ENCODE measurements around the gene ANXA5. TPM values are rescaled to one million over a fixed set of nuclear protein-coding genes. Genes with fewer than 3 reads are reported as not detected.

ANXA5 gene
- total RNA-seq, 4 donors from 2014 or later: 78.1 to 137 (median 94.2) TPM

DNA sequence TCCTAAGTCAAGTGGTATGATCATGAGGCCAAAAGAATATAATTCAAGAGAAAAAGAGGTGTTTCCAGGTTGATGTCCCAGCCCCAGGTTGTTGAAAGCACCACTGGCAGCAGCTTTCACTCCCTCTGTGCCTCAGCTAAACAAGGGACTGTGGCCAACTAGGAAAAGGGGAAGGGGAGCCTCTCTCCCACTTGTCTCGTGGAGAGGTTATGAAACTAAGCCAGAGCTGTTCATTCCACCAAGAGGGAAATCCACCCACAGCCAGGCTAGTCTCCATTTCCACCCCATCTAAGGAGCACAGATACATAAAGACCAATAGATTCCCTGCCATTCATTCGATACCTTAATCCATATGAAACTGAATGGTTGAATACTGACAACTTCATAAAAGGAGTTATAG, 8.1 kb downstream of the ANXA5 start:
- intact Hi-C loops (cut with DNase I; ENCODE audit: low total_unique reads): no loop called here
- no peak for DNase-seq (ENCODE audit: low spot score in 2 of 2)
- WGBS, 2 donors: 85 to 86% methylated on average over 2 of the region's 2 CpGs
- TF ChIP-seq, protein P1, sequence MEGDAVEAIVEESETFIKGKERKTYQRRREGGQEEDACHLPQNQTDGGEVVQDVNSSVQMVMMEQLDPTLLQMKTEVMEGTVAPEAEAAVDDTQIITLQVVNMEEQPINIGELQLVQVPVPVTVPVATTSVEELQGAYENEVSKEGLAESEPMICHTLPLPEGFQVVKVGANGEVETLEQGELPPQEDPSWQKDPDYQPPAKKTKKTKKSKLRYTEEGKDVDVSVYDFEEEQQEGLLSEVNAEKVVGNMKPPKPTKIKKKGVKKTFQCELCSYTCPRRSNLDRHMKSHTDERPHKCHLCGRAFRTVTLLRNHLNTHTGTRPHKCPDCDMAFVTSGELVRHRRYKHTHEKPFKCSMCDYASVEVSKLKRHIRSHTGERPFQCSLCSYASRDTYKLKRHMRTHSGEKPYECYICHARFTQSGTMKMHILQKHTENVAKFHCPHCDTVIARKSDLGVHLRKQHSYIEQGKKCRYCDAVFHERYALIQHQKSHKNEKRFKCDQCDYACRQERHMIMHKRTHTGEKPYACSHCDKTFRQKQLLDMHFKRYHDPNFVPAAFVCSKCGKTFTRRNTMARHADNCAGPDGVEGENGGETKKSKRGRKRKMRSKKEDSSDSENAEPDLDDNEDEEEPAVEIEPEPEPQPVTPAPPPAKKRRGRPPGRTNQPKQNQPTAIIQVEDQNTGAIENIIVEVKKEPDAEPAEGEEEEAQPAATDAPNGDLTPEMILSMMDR (IDR thresholded peaks at IDR 0.05): no peak
- no peak for TF ChIP-seq POLR2A (IDR thresholded peaks at IDR 0.05)
- H3K4me3 ChIP-seq (ENCODE audit: low read depth, poor library complexity, severe bottlenecking): no peak overlapping the region

DNA sequence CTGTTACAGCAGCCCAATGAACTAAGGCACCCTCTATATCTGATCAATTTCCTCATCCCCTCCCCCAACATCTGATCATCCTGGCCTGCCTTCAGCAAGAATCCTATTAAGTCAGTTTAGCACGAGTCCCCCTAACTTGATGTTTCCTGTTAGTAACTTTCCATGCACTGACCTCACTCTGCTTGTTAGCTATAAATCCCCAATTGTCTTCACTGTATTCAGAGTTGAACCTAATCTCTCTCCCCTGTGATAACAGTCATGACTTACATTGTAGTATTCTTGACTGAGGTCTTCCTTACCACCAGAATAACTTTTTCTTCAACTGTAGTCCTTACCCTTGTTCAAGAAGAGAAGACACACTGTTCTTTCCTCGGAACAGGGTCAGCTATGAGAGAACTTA, 8.5 kb downstream of the ANXA5 start:
- 73 to 76% methylated on average over 2 of the region's 2 CpGs for whole genome bisulfite sequencing, 2 donors
- DNase-seq (ENCODE audit: low spot score in 2 of 2): no peak
- no peak overlapping the region for H3K4me3 ChIP-seq (ENCODE audit: low read depth, poor library complexity, severe bottlenecking)
- no peak for TF ChIP-seq POLR2A (IDR thresholded peaks at IDR 0.05)
- TF ChIP-seq, protein P1 (IDR thresholded peaks at IDR 0.05): no peak
- intact Hi-C loops (cut with DNase I; ENCODE audit: low total_unique reads): no loop called here

DNA sequence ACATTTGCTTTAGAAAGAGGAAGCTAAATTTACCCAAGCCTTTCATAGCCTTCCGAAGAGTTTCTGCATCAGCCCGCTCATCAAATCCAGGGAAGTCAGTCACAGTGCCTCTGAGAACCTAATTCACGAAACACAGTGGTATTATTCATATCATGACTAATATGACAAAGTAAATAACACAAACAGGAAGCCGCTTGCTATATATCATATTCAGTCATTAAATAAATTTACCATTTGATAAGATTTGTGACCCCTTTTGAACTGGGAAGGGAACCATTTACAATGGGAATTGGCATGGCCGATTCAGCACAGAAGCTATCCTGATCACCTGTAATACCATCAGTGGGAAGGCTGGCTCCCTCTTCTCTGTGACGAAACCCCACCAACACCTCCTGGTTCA, 10.5 kb downstream of the ANXA5 start:
- 91 to 96% methylated on average over 6 of the region's 6 CpGs for WGBS, 2 donors
- TF ChIP-seq, protein P1 (IDR thresholded peaks at IDR 0.05): no peak
- no peak for TF ChIP-seq POLR2A (IDR thresholded peaks at IDR 0.05)
- intact Hi-C loops (cut with DNase I; ENCODE audit: low total_unique reads): no loop called here
- no peak for DNase-seq (ENCODE audit: low spot score in 2 of 2)
- no peak overlapping the region for H3K4me3 ChIP-seq (ENCODE audit: low read depth, poor library complexity, severe bottlenecking)

DNA sequence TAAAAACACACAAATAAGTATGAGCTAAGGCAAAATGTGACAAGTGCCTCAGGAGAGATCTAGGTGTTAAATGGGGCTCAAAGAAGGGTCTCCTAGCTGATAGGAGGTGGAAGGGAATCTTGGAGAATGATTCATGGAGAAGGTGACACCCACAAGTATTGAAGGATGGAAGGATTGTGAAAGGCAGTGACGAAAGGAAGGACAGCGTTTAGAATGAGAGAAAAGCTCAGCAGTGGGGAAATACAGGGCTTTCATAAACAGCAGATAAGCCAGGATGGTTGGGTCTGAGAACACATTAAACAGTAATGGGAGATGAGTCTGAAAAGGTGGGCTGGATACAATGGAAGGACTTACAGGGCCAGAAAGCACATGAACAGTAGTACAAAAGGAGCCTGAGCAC, 11.5 kb downstream of the ANXA5 start:
- intact Hi-C loops (cut with DNase I; ENCODE audit: low total_unique reads): no loop called here
- 85 to 86% methylated on average over 2 of the region's 2 CpGs for WGBS, 2 donors
- H3K4me3 ChIP-seq (ENCODE audit: low read depth, poor library complexity, severe bottlenecking): no peak overlapping the region
- TF ChIP-seq, protein P1 (IDR thresholded peaks at IDR 0.05): no peak
- TF ChIP-seq POLR2A (IDR thresholded peaks at IDR 0.05): no peak
- DNase-seq (ENCODE audit: low spot score in 2 of 2): no peak

DNA sequence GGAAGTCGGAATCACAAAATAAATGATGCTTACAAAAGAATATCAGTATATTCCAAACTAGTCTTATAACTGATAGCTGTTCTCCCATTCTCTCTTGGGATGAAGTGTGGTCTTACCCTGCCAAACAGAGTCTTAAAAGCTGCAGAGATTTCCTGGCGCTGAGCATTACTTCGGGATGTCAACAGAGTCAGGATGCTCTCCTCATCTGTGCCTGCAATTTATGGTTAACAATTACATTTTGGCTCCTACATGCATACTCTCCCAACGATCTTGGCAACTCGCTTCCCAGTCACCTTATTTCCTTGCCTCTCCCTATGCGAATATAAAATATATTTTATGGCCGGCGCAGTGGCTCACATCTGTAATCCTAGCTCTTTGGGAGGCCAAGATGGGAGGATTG, 12.2 kb downstream of the ANXA5 start:
- 86 to 88% methylated on average over 8 of the region's 8 CpGs for WGBS, 2 donors
- TF ChIP-seq POLR2A (IDR thresholded peaks at IDR 0.05): no peak
- TF ChIP-seq, protein P1 (IDR thresholded peaks at IDR 0.05): no peak
- DNase-seq (ENCODE audit: low spot score in 2 of 2): no peak
- intact Hi-C loops (cut with DNase I; ENCODE audit: low total_unique reads): no loop called here
- no peak overlapping the region for H3K4me3 ChIP-seq (ENCODE audit: low read depth, poor library complexity, severe bottlenecking)

DNA sequence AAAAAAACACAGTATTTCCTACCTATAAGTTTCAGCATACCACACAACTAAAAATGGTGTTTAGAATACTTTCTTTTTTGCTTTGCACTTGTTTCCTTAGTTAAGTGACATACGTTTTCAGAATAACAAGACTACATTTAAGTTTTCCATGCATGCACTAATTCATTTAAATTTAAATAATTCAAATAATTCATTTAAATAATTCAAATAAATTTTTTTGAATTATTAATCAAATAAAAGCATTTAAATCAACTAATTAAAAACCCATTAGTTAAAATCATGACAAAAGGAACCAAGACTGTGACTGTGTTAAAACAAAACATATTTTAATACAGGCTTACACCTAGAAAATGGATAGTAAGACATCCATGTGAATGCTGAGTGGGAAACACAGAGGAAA, 12.8 kb downstream of the ANXA5 start:
- DNase-seq (ENCODE audit: low spot score in 2 of 2): no peak
- whole genome bisulfite sequencing, 2 donors: 88 to 99% methylated on average over 1 of the region's 1 CpG
- TF ChIP-seq, protein P1 (IDR thresholded peaks at IDR 0.05): no peak
- no peak for TF ChIP-seq POLR2A (IDR thresholded peaks at IDR 0.05)
- H3K4me3 ChIP-seq (ENCODE audit: low read depth, poor library complexity, severe bottlenecking): no peak overlapping the region
- intact Hi-C loops (cut with DNase I; ENCODE audit: low total_unique reads): no loop called here
